HG02938 (cell line): ENCODE measurements around the gene UBE2E2.
"Not testable (repeated sequence)": the region's sequence is repeated elsewhere in the genome, so short reads cannot be mapped to it uniquely, and the experiment has no call there.

ENCODE experiments used
- ATAC-seq: cut with Tn5 transposase; IDR thresholded peaks from one replicate; pipeline ENCODE4 v1.9.1; 2021; ENCODE audit warnings: mild to moderate bottlenecking, moderate library complexity; ENCODE audit not compliant: unreplicated experiment

Gene UBE2E2

DNA sequence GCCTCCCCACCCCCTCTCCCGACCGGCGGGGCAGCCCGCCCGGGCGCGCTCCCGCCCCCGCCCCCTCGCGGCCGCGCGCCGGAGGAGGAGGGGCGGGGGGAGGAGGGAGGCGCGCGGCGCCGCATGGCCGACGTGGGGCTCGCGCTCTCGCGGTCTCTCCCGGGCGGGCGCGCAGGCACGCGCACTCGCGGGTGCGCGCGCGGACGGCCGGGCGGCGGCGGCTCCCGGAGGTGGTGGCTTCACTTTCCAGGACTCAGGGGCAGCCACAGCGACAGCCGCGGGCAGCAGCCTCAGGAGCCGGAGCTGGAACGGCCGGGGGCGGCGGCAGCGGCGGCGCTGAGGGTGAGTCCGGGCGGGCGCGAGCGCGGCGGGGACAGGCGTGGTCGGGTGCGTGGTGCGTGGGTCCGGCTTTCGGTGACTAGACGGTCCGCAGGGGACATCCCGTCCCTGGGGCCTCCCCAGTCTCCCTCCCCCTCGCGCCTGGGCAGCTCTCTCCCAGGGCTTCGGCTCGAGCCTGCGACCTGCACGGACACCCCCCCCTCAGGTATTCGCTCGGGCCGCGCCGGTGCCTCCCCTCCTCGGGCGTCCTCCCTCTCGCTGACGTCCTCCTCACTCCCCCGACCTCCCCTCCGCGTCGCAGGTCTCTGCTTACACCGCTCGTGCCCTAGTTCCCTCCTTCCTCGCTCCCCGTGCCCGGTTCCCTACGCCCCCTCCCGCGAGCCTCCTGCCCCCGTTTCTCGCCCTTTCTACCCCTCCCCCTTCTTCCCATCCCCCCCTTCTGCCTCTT, at the start of gene UBE2E2:
Gene UBE2E2 (plus strand): TSS at position 407 of the 787 bp plus-strand sequence.
- peak; percentile 72 for ATAC-seq

DNA sequence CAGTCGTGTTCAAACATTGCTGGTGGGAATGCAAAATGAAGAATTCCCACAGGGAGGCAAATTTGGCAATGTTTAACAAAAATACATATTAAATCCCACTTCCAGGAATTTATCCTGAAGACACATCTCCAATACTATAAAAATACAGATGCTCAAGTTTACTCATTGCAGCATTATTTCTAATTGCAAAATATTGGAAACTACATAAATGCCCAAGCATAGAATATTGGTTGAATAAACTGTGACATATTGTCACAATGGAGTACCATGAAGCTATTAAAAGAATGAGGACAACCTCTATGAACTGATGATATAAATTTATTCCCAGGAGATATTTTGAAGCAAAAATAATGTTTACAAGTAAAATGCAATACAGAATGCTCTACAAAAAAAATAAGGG, 49.7 kb upstream of the UBE2E2 start:
- no peak for ATAC-seq

DNA sequence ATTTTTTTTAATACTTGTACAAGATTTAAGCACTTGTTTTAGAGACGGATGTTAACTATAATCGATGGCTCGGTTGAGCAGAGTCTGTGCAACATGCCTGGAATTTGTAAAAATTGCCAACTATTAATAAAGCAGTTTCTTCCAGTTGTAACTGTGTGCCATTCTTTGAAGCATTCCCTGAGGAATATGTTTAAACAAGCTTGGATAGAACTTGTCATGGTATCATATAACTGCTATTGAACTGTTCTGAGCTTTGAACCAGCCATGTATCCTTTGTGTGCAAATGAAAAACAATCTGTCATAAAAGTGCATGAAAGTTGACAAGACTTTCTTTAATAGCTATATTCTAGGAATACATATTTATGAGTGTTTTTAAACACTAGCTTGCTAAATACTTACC, 45.8 kb upstream of the UBE2E2 start:
- no peak for ATAC-seq

DNA sequence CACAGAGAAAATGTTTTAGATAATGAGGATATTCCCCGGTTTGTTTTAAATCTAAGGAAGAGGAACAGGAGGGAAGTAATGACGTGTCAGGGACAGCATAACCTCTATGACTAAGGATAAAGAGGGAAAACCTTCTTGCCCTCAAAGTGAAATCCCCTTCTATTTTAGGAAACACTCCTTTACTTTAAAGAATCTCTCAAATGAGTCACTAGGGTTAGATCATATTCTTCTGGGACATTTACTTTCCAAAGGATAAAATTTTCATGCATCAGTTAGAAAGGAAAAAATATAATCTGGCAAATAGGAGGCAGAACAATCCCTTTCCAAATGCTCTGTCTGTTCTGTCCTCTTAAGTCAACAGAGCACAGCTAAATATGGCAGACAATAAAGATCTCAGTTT, 43.2 kb upstream of the UBE2E2 start:
- ATAC-seq = no peak

DNA sequence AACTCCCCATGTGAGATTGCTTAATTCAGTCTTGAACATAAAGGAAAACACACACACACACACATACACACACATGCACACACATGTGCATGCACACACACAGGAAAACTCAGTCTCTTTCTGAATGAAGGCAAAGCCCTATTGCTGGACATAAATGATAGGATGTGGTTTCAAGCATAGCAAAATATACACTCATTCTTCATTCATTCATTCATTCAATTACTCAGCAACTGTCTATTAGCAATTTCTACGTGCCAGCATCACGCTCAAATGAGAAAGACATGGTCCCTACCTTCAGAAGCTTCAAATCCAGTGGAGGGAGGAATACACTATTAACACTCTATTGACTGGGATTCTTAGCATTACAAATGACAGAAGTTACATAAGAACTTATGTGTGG, 41.8 kb upstream of the UBE2E2 start:
- no peak for ATAC-seq

DNA sequence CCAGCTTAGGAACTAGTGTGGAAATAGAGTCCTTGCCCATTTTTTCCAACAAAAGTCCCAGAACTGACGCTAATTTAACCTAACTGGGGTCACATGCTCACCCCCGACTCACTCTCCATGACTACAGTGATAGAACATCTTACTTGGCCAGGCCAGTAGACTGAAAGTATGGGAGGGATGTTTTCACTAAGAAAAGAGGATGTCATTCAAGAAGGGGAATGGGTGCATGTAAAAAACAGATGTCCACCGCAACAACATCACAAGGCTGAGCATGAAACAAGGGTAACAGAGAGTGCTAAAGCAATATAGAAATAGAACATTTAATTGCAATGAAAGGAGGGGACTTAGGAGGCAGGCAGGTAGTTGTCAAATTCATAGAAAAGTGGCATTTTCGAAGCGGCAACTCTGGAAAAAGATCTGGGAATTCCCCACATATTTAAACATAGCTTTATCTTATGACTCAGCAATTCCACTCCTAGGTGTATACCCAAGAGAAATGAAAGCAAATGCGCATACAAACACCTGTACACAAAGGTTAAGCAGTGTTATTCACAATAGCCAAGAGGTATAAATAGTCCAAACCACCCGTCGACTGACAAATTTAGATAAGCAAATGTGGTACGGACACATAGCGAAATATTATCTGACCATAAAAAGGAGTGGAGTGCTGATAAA, 41.1 kb upstream of the UBE2E2 start:
- ATAC-seq = peak; percentile 61

DNA sequence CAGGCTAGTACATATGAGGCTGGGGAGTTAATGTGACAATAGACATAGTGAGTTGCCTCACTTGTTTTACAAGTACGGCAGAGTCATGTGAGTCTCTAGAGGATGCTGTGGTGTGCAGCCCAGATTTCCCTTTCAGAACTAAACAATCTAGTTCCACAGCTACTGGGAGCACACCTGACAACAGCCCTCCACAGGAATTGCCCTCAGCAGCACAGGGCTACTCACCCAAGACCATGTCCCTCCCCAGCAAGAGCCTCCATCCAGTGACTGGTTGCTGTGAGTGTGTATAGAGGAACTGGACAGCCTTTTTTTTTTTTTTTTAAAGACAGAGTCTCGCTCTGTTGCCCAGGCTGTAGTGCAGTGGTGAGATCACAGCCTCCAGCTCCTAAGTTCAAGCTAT, 40.2 kb upstream of the UBE2E2 start:
- peak; percentile 52 for ATAC-seq

DNA sequence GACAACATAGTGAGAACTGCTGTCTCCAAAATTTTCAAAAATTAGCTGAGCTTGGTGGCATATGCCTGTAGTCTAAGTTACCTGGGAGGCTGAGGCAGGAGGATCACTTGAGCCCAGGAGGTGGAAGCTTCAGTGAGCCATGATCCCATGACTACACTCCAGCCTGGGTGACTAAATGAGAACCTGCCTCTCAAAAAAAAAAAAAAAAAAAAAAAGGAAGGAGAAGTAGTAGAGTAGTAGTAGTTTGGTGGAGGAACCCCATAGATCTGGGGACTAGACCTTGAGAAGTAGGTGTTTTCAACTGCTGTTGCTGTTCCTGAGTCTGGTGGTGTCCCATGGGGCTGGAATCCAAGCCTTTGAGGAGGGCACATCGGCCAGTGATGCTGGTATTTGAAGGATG, 38.4 kb upstream of the UBE2E2 start:
- ATAC-seq = no peak

DNA sequence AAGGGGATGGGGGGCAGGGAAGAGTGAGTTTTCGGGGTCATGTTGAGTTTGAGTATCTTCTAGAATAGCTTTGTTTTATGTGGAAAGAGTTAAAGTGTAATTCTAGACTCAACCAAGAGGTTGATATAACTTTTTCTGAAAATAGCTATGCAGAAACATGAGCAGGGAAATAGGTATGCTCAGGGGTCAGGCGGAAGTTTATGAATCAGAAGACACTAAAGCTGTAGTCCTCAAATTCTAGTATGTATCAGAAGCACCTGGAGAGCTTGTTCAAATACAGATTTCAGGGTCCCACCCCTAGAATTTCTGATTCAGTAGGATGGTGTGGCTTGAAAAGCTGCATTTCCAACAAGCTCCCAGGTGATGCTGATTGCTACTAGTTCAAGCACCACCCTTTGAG, 37.6 kb upstream of the UBE2E2 start:
- ATAC-seq = no peak

DNA sequence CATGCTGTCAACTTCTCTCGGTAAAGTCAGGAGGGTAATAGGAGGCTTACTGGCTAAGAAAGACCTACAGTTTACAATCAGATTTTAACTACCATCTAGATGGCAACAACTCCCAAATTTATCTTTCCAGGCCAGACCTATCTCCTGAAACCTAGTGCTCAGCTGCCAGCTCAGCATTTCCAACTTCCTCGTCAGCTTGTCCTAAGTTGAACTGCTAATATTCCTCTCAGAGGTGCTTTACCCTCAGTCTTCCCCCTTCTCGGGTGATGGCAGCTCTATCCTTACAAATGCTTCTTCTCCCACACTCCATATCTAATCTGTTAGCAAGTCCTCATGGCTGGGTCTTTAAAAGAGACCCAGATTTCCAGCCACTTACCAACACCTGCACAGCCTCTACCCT, 36.9 kb upstream of the UBE2E2 start:
- ATAC-seq = no peak

DNA sequence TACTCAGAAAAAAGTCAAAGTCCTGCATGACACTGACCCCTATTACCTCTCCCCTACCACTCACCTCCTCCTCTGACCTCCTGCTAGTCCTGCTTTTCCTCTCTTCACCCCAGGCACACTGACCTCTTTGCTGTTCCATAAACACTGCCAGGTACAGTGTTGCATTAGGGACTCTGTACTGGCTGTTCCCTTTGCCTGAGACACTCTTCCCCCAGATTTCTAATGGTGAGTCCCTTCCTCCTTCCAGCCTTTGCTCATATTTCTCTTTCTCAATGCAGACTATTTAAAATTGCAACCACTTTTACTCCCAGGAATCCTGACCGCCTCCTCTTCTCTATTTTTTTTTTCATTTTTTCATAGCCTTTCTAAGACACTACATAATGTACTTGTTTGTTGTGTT, 36.3 kb upstream of the UBE2E2 start:
- ATAC-seq = no peak

DNA sequence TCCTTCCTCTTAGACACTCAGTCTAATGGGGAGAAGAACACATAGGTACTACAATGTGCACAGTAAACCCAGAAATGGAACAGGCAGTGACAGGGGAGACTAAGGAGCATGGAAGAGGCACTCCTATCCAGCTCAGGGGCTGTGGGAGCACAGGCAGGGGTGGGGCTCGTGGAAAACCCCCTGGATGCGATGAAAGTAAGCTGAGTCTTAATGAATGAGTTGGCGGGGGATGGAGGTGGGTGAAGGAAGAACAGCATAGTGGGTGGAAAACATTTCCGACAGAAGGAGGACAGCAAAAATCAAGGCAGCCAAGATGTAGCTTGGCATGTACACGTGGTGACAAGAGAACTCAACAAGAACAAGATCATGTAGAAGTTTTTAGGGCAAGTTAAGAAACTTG, 33.6 kb upstream of the UBE2E2 start:
- no peak for ATAC-seq

DNA sequence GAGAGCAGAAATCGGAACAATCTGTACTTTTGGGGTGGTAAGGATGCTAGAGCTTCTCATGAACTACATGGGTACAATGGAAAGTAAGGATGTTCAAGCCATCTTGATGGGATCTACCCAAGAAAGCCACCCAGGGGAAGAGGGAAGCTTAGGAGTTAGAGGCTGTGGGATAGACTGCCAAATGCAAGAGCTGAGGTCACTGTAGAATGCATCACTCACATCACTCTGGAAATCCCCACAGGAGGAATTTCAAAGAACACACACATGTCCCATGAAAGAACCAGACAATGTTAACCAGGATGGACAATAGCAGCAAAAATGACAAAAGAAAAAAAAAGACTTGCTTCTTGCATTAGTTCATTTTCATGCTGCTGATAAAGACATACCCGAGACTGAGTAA, 32.8 kb upstream of the UBE2E2 start:
- no peak for ATAC-seq

DNA sequence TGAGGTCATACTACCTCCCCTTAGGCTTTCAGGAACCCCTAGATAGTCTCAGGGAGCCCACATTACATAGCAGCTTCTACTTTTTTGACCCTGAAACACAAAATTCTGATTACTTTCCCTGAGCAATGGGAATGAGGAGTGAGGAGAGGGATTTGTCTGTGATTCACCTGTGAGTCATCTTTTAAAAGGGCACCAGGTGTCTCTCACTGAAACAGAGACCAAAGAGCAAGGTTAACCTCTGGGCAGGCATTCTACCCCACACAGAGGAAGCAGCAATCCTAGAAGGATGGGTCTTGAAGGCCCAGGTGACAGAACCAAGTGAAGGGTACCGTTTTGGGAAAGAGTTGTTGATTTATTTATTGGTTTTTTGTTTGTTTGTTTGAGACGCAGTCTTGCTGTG, 31.1 kb upstream of the UBE2E2 start:
- ATAC-seq = no peak

DNA sequence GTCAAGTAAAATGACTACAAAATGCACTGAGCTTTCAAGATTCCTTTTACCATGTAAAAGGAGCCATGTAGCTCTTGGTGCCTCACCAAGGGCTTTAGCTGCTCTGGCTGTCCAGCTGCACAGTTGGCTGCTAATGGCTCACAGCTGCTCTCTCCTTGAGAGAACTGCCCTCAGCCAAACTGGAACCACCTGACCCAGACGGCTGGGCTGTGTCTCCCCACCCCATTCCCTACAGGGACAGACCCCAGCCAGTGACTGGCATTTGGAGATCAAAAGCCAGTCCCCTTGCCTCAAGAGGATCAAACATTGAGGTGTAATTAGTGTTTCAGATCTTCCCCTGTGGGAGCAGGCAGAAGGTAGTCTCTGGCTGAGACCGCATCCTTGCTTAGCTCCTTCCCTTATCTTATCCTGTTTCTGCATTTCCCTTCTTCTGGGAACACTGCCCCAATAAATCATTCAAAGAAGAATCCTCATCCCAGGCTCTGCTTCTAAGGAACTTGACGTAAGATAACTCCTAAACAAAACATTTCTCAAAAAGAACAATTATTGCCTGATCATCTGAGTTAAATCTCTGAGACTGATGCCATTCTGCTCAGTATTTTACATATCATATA, 28.6 kb upstream of the UBE2E2 start:
- no peak for ATAC-seq

DNA sequence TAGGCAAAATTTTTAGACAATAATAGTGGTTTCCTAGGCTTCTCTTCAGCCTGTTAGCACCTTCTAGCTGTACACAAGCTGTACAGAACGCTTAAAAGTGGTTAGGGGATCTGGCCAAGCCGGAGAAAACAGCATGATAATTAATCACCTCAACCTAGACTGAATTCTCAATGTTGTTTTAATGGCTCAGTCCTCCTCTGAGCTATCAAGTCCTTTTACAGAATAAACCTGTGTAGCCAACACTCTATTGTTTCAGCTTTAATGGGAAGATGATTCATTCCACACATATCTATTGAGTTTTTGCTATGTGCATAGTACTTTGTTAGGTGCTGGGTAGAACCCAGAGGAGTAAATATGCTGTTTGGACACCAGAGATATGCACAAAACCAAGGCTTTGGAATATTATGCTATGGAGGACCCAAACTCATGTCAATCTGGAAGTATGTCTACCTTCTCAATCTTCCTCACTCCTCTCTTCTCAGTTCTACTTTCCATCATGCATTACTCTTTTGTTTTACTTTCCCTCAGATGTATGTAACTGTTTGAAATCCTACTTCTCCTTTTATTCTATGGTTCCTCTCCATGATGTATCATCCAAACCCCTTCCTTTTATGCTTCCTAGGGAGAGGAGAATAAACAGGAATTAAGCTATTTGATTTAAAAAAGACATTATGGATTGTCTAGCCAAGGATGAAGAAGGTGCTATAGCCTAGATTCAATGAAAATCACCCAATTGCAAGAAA, 27.6 kb upstream of the UBE2E2 start:
- ATAC-seq = no peak

DNA sequence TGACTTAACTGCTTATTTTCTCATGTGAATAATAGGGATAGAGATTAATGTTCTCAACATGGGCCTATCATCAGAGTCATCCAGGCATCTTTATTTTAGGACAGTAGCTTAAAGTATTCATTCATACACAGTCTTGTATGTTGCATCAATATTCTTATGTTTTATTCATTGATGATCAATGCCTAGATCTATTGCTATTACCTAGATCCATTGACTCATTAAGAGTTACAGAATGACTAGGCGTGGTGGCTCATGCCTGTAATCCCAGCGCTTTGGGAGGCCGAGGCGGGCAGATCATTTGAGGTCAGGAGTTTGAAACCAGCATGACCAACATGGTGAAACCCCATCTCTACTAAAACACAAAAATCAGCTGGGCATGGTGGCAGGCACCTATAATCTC, 26.3 kb upstream of the UBE2E2 start:
- not testable (repeated sequence) for ATAC-seq

DNA sequence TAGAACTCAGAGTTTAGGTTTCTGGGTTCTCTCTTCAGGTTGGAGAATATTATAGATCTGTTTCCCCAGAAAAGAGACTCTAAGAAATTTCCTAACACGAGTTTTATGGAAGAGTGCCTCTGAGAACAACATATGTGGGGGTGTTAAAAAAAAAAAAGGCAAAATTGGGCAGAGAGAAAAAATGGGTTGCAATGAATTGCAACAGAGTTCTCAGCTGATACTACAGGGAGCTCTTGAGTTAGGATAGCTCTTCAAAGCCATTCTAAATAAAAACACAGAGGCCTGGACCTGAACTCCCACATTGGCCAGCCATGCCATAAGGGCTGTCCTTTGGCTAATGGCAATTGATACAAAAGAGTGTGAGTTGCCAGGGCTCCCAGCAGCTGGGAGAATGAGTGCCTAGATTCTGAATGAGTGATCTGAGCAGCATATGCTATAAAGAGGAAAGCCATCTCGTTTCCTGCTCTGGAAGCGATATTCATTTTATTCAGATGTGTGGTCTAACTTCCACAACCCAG, 20.1 kb upstream of the UBE2E2 start:
- ATAC-seq = no peak

DNA sequence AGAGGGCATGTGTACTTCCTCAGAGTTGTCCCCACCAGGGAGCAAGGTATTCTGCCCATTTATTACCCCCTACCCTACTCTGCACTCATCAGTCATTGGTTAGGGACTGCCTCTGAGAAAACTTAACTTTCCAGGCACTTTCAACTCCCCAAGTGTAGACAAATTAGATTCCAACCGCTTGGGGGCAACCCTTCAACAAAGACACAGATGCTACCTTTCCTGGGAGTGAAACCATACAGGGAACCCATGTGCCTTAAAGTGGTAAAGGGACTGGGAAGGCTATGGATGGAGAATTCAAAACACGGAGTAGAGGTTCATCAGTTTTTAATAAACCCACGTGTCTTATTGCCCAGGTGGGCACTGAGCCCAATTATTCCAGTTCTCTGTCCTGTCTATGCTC, 19.4 kb upstream of the UBE2E2 start:
- ATAC-seq = no peak

DNA sequence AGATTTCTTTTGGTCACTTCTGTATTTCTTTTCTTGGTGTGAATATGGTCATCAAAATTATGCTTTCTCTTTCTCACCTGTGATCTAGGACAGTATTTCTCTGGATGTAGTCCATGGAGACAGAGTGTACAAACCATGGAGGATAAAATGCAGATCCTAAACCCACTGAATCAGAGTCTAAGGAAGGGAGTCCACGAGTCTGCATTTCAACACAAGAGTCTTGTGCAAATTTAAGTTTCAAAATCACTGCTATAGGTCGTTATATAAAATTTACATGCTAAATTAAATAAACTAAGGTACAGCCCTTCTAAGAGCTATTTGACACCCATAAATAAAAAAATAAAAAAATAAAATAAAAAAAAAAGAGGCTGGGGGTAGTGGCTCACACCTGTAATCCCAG, 17.3 kb upstream of the UBE2E2 start:
- no peak for ATAC-seq

DNA sequence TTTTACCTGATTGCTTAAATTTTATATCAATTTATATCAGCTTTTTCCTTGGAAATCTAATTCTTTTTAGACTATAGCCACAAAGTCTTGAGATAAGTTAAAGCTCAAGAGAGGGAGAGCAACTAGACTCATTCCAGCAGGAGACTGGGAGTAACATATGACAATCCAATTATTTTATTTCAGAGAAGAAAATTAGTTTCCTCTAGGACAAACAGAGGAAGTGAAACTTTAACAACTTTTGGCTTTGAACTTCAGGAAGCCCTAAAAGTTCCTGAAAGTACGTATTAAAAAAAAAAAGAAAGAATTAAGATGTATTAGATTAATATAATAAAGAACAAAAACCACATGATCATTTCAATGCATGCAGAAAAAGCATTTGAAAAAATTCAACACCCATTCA, 13.9 kb upstream of the UBE2E2 start:
- ATAC-seq = no peak
